GM06990 (cell line): ENCODE measurements around the gene MAP1LC3A.

Experiments
- DNase-seq: peaks from one replicate; pipeline ENCODE4 v3.0.0-alpha.2; 2011; ENCODE audit not compliant: insufficient read length; ENCODE audit errors: extremely low read depth
- H3K27me3 ChIP-seq: replicated peaks from 2 replicates; pipeline ENCODE4 v1.6.0; 2011; ENCODE audit warnings: low read length; ENCODE audit not compliant: control insufficient read depth, insufficient read depth
- H3K36me3 ChIP-seq: 2 replicates; pipeline ENCODE4 v1.5.1; 2011; ENCODE audit warnings: low read length; ENCODE audit not compliant: control insufficient read depth, insufficient read depth
- H3K4me3 ChIP-seq: replicated peaks from 2 replicates; pipeline ENCODE4 v1.5.1; 2011; ENCODE audit warnings: low read depth, mild to moderate bottlenecking, control low read depth, low read length
- CTCF ChIP-seq: IDR thresholded peaks from 2 replicates; pipeline ENCODE4 v1.5.1; 2011; ENCODE audit warnings: low read length, control low read depth, mild to moderate bottlenecking, inconsistent platforms; ENCODE audit not compliant: insufficient read depth, poor library complexity, severe bottlenecking

The MAP1LC3A gene

GRCh38 chr20:34541917-34542316 lies 16.6 kb upstream of the MAP1LC3A start:
- H3K36me3 ChIP-seq: peaks cover 9% of the 10 kb centered on the region
- no peak for TF ChIP-seq CTCF
- no peak overlapping the region for H3K4me3 ChIP-seq
- no peak for DNase-seq
- no peaks in the 10 kb centered on the region for H3K27me3 ChIP-seq

GRCh38 chr20:34542439-34542838 lies 16.1 kb upstream of the MAP1LC3A start:
- DNase-seq: no peak
- Histone ChIP-seq H3K4me3 (no peak overlapping the region), H3K27me3 (no peaks in the 10 kb centered on the region), H3K36me3 (peaks cover 5% of the 10 kb centered on the region)
- TF ChIP-seq CTCF: no peak

GRCh38 chr20:34543463-34544056 lies 15.0 kb upstream of the MAP1LC3A start:
- no peak overlapping the region for H3K4me3 ChIP-seq
- no peaks in the 10 kb centered on the region for H3K27me3 ChIP-seq
- no peak for DNase-seq
- no peak for TF ChIP-seq CTCF
- H3K36me3 ChIP-seq: peaks cover 3% of the 10 kb centered on the region

- Histone ChIP-seq H3K27me3 (no peaks in the 10 kb centered on the region), H3K36me3 (peaks cover 3% of the 10 kb centered on the region), H3K4me3 (no peak overlapping the region)
- TF ChIP-seq CTCF: no peak
- no peak for DNase-seq
Observed at GRCh38 chr20:34544109-34544796, 14.3 kb upstream of the MAP1LC3A start.

- peaks cover 1% of the 10 kb centered on the region; the same call in 1 of the 2 replicates for H3K36me3 ChIP-seq
- no peak for TF ChIP-seq CTCF
- no peaks in the 10 kb centered on the region for H3K27me3 ChIP-seq
- no peak for DNase-seq
- H3K4me3 ChIP-seq: no peak overlapping the region
Observed at GRCh38 chr20:34546751-34547181, 11.8 kb upstream of the MAP1LC3A start.
